Effector memory CD8-positive, alpha-beta T cell (primary cell): ENCODE measurements around the gene KXD1.

ENCODE experiments used
- ATAC-seq: fragments of 150-1000 bp; cut with Tn5 transposase; replicated peaks from 2 replicates; pipeline ENCODE4 v1.10.0; 2021; ENCODE audit warnings: mild to moderate bottlenecking, moderate library complexity
- DNase-seq, 3 experiments: peaks; one replicate each; pipeline ENCODE4 v3.0.0; 2021
- H3K27ac Mint-ChIP-seq, 2 donors: one replicate each; pipeline ENCODE4 v1.8.0; 2022; ENCODE audit warnings: mild to moderate bottlenecking in 2 of 2, mixed read lengths in 2 of 2, moderate library complexity in 2 of 2
- H3K27me3 Mint-ChIP-seq, 2 donors: one replicate each; pipeline ENCODE4 v1.8.0; 2022; ENCODE audit warnings: mixed read lengths in 2 of 2
- H3K36me3 Mint-ChIP-seq: one replicate; pipeline ENCODE4 v1.8.0; 2022; ENCODE audit warnings: mild to moderate bottlenecking, moderate library complexity, mixed read lengths; ENCODE audit not compliant: insufficient read depth
- H3K4me1 Mint-ChIP-seq, 2 donors: one replicate each; pipeline ENCODE4 v1.8.0; 2022; ENCODE audit warnings: low read depth in 2 of 2, mixed read lengths in 2 of 2
- H3K4me3 Mint-ChIP-seq, 2 donors: one replicate each; pipeline ENCODE4 v1.8.0; 2022; ENCODE audit warnings: mild to moderate bottlenecking in 2 of 2, mixed read lengths in 2 of 2, moderate library complexity in 2 of 2
- H3K9me3 Mint-ChIP-seq, 2 donors: one replicate each; pipeline ENCODE4 v1.8.0; 2022; ENCODE audit warnings: mixed read lengths in 2 of 2

The KXD1 gene

DNA sequence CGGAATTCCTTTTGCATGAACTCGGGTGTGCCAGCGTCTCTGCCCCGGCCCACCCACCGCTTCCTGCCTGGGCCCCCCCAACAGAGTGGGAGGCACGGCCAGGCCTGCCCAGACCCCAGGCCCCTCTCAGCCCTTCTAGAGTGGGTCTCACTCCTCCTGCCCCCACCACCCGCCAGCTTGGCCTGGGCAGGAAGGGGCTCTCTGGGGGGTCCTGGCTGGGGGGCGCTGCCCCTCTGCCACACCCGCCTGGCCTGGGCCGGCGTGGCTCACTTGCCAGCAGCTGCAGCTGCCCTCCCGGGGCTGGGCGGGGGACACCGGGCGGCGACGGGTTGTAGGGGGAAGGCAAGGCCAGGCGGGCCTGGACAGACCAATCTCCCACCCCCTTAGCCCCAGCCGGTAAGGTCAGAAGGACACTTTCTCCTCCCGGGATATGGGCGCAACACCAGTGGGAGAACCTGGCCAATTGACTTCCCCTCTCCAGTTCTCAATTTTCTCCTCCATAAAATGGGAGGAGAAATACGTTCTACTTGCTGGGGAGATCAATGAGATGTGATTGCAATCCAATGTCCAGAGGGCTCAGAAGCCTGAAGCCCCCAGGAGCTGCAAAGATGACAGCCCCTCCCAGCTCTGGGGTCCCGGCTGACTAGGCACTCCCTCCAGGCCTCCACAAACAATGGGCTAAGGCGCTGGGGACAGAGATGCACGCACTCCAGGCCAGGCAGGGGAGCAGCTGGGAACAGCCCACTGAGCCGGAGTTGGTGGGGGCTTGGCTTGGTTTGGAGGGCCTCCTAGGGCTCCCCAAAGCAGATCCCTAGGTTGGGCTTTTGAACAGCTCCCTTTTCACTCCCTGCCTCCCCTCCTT, 46.5 kb downstream of the KXD1 start:
- Mint-ChIP-seq H3K4me1 (peaks cover 9 to 10% of the 10 kb centered on the region in 2 donors), H3K27me3 (peaks cover 54 to 84% of the 10 kb centered on the region in 2 donors), H3K4me3 (no peak overlapping the region), H3K36me3 (no peaks in the 10 kb centered on the region), H3K9me3 (no peaks in the 10 kb centered on the region), H3K27ac (no peak overlapping the region)
- ATAC-seq (no peak), DNase-seq (no peak)

DNA sequence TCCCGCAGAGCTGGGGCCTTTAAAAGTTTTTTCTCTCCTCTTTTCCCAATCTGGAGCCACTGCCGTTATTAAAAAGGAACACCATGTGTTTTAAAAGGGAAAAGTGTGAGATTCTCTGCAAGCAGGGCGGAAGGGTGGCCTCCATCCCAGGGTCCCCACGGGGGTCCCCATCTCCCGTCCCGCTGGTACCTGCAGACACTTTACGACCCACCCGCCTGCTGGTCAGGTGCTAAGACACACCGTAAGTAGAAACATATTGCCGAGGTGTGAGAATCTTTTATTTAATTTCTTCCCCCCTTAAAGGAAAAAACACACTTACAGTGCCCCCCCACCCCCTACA, 47.1 kb downstream of the KXD1 start:
- no peak for DNase-seq
- peaks cover 60 to 84% of the 10 kb centered on the region in 2 donors for H3K27me3 Mint-ChIP-seq
- no peak for ATAC-seq
- no peak overlapping the region for H3K27ac Mint-ChIP-seq
- no peaks in the 10 kb centered on the region for H3K9me3 Mint-ChIP-seq
- H3K4me3 Mint-ChIP-seq = no peak overlapping the region
- H3K36me3 Mint-ChIP-seq = no peaks in the 10 kb centered on the region
- peaks cover 9 to 10% of the 10 kb centered on the region in 2 donors for H3K4me1 Mint-ChIP-seq

DNA sequence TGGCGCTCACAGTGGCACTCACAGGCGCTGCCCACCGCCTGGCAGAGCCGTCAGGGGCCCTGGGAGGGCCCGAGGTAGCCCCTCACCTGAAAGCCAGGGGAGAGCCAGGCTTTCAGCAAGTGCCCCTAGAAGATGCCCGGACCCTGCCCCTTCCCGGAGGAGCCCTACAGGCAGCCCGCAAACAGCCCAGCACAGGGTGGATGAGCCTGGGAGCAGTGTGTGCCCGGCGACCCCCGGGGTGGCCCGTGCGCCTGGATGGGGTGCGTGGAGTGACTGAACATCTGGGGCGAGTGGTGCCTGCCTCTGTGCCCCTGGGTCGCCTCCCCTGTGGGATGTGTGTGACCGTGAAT, 47.5 kb downstream of the KXD1 start:
- no peak for ATAC-seq
- peaks cover 9 to 10% of the 10 kb centered on the region in 2 donors for H3K4me1 Mint-ChIP-seq
- H3K27me3 Mint-ChIP-seq = peaks cover 63 to 84% of the 10 kb centered on the region in 2 donors
- no peak for DNase-seq
- H3K9me3 Mint-ChIP-seq = no peaks in the 10 kb centered on the region
- H3K36me3 Mint-ChIP-seq = no peaks in the 10 kb centered on the region
- no peak overlapping the region for H3K27ac Mint-ChIP-seq
- peak overlapping the region; percentile 27 to 65 for H3K4me3 Mint-ChIP-seq

DNA sequence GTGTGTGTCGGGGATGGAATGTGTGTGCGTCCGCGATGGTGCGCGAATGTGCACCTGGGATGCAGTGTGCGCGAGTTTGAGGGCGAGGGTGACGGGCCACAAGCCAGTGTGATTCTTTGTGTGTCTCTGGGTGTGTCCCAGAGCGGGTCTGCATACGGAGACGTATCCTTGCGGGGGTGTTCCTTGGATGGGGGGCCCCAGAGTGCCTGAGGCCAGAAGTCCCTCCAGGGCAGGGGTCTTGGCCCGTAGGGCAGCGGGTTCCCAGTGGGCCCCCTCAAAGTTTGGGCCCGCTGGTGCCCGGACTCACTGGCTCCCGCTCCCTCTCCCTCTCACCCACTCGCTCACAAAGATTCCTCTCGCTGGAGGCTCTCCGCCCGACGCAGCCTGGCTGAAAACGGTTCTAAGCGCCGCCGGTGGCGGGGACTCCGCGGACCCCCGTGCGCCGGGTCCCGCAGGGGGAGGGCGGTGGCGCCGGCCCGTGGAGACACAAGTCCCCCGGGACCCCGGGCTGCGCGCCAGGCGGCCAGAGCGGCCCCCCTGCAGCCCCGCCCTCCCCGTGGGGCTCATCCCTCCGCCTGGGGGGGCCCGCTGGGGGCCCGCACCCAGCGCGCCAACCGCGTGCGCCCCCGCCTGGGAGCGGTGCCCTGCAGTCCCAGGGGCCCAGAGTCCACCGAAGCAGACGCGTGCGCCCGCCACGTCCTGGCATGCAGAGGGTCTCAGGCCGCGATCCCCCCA, 48.0 kb downstream of the KXD1 start:
- H3K9me3 Mint-ChIP-seq = no peaks in the 10 kb centered on the region
- no peak overlapping the region for H3K27ac Mint-ChIP-seq
- H3K27me3 Mint-ChIP-seq = peaks cover 63 to 85% of the 10 kb centered on the region in 2 donors
- no peaks in the 10 kb centered on the region for H3K36me3 Mint-ChIP-seq
- ATAC-seq = no peak
- H3K4me1 Mint-ChIP-seq = peaks cover 9 to 10% of the 10 kb centered on the region in 2 donors
- no peak for DNase-seq
- H3K4me3 Mint-ChIP-seq = peak overlapping the region; percentile 27 to 65

DNA sequence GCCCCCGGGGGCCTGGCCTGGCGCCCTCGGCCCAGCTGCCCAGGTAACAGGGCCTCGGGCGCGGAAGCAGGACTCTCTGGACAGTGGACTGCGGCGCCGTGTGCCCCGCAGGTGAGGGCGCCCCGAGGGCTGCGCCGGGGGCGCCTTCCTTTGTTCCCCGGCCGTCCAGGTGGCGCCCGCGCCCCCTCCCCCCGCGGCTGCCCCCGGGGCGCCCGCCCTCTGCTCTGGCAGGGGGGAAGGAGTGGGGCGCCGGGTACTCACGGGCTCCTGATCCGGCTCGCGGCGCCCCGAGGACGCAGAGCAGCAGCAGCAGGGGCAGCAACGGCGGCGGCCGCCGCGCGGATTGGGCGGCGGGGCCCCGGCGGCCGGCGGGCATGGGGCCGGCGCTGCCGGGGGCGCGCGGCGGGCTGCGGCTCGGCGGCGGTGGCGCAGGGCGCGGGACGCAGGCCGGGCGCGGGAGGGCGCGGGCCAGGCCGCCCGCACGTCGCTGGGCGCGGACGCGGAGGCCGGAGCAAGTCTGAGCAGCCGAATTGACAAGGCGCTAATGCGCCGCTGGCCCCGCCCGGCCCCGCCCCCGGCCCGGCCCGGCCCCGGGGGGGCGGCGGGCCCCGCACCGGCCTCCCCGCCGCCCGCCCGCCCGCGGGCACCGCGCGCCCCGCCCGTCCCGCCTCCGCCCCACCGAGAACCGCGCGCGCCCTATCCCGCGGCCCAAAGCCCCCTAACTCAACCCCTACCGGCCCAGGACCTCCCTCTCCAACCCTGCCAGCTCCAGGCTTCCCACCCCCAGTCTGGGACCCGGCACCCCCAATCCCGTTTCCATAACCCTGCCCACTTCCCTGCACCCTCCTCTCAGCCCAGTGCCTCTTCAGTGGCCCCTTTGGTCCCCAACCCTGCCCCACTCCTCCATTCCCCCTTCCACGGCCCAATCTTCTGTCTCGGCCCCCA, 48.9 kb downstream of the KXD1 start, which contains the start of gene CRLF1:
CRLF1 (minus strand) TSS at position 519 of the 945 bp plus-strand sequence; CDS start at position 376, 143 bp downstream.
- DNase-seq (no peak), ATAC-seq (no peak)
- no peaks in the 10 kb centered on the region for H3K9me3 Mint-ChIP-seq
- peaks cover 13 to 15% of the 10 kb centered on the region in 2 donors for H3K4me1 Mint-ChIP-seq
- peak within 1 kb of the TSS; percentile 47 to 65 for H3K4me3 Mint-ChIP-seq
- H3K36me3 Mint-ChIP-seq = no peaks in the 10 kb centered on the region
- H3K27me3 Mint-ChIP-seq = peaks cover 65 to 85% of the 10 kb centered on the region in 2 donors
- H3K27ac Mint-ChIP-seq = no peak within 1 kb of the TSS

DNA sequence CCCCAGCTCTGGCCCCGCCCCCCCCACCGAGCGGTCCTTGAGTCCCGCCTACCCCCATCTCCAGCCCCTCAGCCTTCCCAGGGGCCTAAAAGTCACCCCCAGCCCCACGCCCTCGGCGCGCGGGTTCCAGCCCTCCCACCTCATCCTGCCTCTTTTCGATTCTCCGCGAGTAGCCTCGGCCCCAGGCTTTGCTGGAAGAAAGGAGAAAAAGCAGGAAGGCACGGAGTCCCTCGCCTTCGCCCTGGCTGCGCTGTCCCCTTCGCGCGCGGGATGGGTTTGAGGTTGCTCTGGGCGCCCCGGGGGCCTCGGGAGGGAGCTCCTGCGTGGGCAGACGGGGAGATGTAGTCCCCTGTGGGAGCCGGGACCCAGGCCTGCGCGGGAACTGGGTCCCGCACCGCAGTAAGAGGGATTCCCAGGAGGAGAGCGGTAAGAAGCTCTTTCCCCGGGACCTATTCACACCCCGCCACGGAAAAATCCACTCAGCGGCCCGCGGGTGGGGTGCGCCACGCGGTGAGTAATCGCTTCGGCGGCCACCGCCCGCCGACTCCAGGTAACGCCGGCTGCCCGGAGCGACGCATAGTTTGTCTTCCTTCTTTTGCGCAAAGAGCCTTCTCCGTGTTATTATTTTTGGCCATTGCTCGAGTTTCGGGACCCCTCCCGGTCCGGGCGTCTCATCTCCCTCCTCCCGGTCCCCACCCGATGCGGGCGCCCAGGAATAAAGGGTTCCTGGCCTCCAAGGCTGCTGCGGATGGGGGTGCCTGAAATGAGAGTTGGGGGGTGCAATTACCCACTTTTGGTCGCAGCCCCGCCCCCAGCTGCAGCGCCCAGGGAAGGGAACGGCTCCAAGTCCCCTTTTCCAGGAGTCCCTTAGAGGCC, 49.8 kb downstream of the KXD1 start:
- Mint-ChIP-seq H3K36me3 (peaks cover 3% of the 10 kb centered on the region), H3K27me3 (peaks cover 64 to 85% of the 10 kb centered on the region in 2 donors), H3K9me3 (no peaks in the 10 kb centered on the region)

DNA sequence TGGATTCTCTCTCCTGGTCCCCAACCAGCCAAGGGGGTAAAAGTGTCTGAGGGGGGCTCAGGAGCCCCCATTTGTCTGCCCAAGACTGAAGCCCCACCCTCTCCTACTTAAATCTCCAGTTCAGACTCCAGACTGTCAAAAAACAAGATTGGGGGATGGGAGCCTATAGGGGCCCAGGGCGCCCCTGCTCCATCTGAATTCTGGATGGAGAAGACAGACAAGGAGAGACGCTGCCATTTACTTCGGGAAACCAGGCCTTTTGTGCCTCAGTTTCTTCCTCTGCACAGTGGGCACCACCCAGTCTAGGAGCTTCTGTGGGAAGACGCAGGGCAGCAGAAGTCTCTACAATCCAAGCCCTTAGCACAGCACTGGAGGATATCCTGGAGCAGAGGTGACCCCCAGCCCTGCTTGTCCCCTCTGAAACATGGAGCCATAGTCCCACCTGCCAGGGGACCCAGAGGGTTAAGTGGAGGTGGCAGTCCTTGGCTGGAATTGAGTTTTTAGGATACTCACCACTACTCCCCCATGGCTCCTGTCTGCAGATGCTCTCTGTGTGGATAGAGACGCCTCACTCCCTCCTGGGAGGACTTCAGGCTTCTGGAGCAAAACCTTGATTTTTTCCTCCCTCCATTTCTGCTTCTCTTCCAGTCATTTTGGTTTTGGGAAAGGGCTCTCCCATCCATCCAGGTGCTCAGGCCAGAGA, 50.6 kb downstream of the KXD1 start:
- H3K4me1 Mint-ChIP-seq = peaks cover 19 to 21% of the 10 kb centered on the region in 2 donors
- H3K27me3 Mint-ChIP-seq = peaks cover 63 to 85% of the 10 kb centered on the region in 2 donors
- no peak overlapping the region for H3K27ac Mint-ChIP-seq
- H3K36me3 Mint-ChIP-seq = peaks cover 3% of the 10 kb centered on the region
- DNase-seq (no peak), ATAC-seq (no peak)
- H3K9me3 Mint-ChIP-seq = no peaks in the 10 kb centered on the region
- H3K4me3 Mint-ChIP-seq = peak overlapping the region; percentile 47 to 52

More for the DNA sequence above, 49.8 kb downstream of the KXD1 start:
- Mint-ChIP-seq H3K4me3 (peak overlapping the region; percentile 47 to 52), H3K4me1 (peaks cover 20 to 21% of the 10 kb centered on the region in 2 donors), H3K27ac (no peak overlapping the region)
- ATAC-seq (no peak), DNase-seq (no peak)

DNA sequence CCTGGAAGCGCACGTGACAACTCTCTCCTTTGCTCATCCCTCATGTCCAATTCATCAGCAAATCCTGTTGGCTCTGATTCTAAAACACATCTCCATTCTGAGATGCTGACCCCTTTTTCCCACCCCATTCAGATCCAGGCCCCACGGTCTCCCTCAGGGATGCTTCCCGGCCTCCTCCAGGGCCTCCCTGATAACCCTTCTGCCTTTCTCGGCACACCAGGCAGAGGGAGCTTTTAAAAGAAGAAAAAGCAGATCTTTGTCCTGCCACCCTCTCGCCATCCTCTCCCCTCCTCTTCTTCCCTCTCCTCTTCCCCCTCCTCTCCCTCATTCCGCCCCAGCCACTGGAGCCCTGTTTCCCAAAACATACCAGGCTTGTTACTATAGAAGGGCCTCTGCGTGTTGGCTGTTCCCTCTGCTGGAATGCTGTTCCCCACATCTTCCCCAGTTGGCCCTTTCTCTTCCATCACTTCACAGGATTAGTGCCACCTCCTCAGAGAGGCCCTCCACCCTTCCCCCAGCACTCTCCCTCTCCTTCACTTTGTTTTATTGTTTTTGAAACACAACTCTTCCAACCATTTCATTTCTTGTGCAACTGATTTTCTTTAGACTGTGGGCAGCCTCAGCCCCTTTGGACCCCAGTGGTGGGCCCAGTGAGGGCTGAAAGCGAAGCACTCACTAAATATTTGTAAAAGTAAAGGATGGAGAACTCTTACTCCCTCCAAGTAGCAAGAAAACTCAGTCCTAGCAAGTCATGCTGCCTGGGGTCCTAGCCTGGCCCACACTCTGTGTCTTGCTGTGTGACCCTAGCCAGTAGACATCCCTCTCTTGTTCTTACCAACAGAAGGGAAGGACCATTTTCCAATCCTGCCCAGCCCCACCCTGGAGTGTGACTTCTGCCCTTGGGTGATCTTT, 51.4 kb downstream of the KXD1 start:
- no peak overlapping the region for H3K27ac Mint-ChIP-seq

DNA sequence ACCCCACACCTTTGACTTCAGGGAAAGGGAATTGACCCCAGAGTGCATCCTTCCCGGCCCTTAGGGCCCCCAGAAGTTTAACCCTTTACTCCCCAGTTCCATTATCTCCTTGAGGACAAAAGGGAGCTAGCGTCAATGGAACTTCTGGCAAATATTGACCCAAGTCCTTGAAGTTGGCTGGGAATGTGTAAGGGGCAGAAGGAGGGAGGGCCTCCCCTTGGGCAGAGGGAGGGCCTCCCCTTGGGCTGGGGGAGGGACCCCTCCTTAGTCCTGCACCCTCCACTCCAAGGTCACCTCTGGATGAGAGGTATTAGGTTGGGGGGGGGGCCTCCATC, 52.0 kb downstream of the KXD1 start:
- Mint-ChIP-seq H3K27me3 (peaks cover 71 to 90% of the 10 kb centered on the region in 2 donors), H3K4me3 (no peak overlapping the region), H3K36me3 (peaks cover 3% of the 10 kb centered on the region), H3K27ac (no peak overlapping the region), H3K4me1 (peaks cover 24 to 27% of the 10 kb centered on the region in 2 donors), H3K9me3 (no peaks in the 10 kb centered on the region)
- DNase-seq = no peak
- no peak for ATAC-seq

More for the DNA sequence above, 51.4 kb downstream of the KXD1 start:
- Mint-ChIP-seq H3K9me3 (no peaks in the 10 kb centered on the region), H3K36me3 (peaks cover 3% of the 10 kb centered on the region), H3K4me3 (no peak overlapping the region), H3K4me1 (peaks cover 24% of the 10 kb centered on the region in 2 donors), H3K27me3 (peaks cover 69 to 89% of the 10 kb centered on the region in 2 donors)
- DNase-seq = no peak
- no peak for ATAC-seq

DNA sequence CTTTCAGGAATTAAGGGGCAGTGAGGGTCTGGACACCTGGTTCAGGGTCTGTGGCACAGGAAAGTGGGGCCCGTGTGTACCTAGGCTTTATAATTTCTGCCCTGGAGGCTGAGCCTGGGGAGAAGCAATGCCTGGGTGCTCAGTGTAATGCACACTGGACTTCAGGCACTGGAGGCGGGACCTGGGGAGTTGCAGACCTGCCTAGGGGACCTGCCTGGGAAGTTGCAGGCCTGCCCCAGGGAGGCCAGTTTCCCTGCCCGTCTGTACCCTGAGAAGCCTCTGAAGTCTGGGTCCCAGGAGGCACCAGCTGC, 52.5 kb downstream of the KXD1 start:
- Mint-ChIP-seq H3K36me3 (peaks cover 3% of the 10 kb centered on the region), H3K9me3 (no peaks in the 10 kb centered on the region), H3K27me3 (peaks cover 71 to 90% of the 10 kb centered on the region in 2 donors), H3K4me3 (peak overlapping the region in 1 of 2 donors; percentile 6), H3K27ac (no peak overlapping the region), H3K4me1 (peaks cover 23 to 27% of the 10 kb centered on the region in 2 donors)
- no peak for DNase-seq
- no peak for ATAC-seq

DNA sequence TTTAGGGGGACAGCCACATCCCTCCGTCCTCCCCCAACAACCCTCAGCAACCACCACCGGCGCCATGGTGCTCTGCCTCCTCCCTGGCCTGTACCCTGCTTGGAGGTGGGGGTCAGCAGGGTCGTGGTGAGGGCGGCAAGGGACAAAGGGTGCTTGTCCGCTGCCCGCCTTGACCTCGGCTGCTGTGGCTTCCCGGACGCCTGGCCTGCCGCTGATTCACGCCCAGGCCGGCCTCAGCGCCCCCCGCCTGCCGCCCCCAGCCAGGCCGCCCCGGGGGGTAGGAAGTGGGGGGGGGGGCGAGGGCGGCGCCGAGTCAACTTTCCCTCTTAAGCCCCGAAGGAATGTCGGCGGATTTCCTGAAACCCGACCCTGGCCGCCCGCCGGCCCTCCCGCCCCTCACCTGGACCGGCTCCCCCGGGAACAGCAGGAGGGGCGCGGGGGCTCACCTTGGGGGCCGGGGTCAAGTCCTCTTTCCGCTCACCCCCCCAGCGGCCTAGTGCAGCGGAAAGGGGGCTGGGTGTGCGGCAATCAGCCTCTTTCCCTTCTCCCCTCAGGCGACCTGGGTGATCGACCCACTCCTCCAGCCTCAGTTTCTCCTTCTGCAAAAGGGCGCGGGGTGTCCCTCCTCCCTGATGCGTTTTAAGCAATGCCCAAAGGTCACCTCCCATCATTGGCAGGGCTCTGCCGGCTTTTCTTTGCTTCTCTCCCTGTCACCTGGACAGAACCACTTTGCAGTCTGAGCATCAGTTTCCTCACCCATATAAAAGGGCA, 53.1 kb downstream of the KXD1 start:
- Mint-ChIP-seq H3K36me3 (peaks cover 3% of the 10 kb centered on the region), H3K27me3 (peaks cover 69 to 90% of the 10 kb centered on the region in 2 donors), H3K4me3 (peak overlapping the region; percentile 48 to 55), H3K4me1 (peaks cover 20 to 24% of the 10 kb centered on the region in 2 donors), H3K9me3 (no peaks in the 10 kb centered on the region), H3K27ac (no peak overlapping the region)
- DNase-seq = no peak
- no peak for ATAC-seq
